Thoracic aorta (tissue), 2 donors: ENCODE results near the gene ZNF18. TPM values are rescaled to one million over a fixed set of nuclear protein-coding genes. Genes with fewer than 3 reads are reported as not detected.
"Not testable (repeated sequence)": the region's sequence is repeated elsewhere in the genome, so short reads cannot be mapped to it uniquely, and the experiment has no call there.

Experiments
- ATAC-seq: fragments of 150-250 bp; one replicate; pipeline ENCODE4 v1.8.0; 2017; ENCODE audit warnings: low read depth; ENCODE audit not compliant: insufficient number of reproducible peaks, low FRiP score
- DNase-seq: peaks from one replicate; pipeline ENCODE4 v3.0.0-alpha.2; 2020; ENCODE audit warnings: low spot score
- H3K27ac ChIP-seq, 2 donors: fragments of 200-600 bp; sonication (generic); 1 replicate in 1 of 2; 2 replicates in 1 of 2; pipeline ENCODE4 v1.5.1; 2016; ENCODE audit warnings: mild to moderate bottlenecking in 2 of 2, moderate library complexity in 2 of 2
- H3K27me3 ChIP-seq: fragments of 200-600 bp; sonication (generic); replicated peaks from 2 replicates; pipeline ENCODE4 v1.6.0; 2016; ENCODE audit warnings: mild to moderate bottlenecking; ENCODE audit not compliant: insufficient read depth
- H3K36me3 ChIP-seq: fragments of 200-600 bp; sonication (generic); one replicate; pipeline ENCODE4 v1.5.1; 2016
- H3K4me1 ChIP-seq, 2 donors: fragments of 200-600 bp; sonication (generic); 1 replicate in 1 of 2; 2 replicates in 1 of 2; pipeline versions ENCODE4 v1.5.1 to v1.6.0; 2016; ENCODE audit warnings: low read depth in 2 of 2, mild to moderate bottlenecking in 1 of 2; ENCODE audit not compliant: control insufficient read depth in 1 of 2
- H3K4me3 ChIP-seq: fragments of 200-600 bp; sonication (generic); 2 replicates; pipeline ENCODE4 v1.5.1; 2016; ENCODE audit warnings: mild to moderate bottlenecking
- H3K9me3 ChIP-seq: fragments of 200-600 bp; sonication (generic); 2 replicates; pipeline ENCODE4 v1.5.1; 2016
- total RNA-seq, 2 donors: library from RNA; depleted of rRNA; stranded (reverse); fragments of >200 nt; gene quantifications; one replicate each; pipeline versions ENCODE4 v1.1.0 to v1.2.3, GENCODE V29; 2016
- TF ChIP-seq, protein P1 (sequence below): fragments of 200-600 bp; sonication (generic); IDR thresholded peaks from one replicate; pipeline ENCODE4 v1.5.1; 2019; ENCODE audit warnings: antibody characterized with exemption

The ZNF18 gene
- total RNA-seq, 2 donors from 2014 or later = 4.7 to 15.1 TPM

GRCh38 chr17:11948789-11949188, 48.5 kb downstream of the ZNF18 start:
- ATAC-seq = no peak
- Histone ChIP-seq H3K9me3 (peaks cover under 1% of the 10 kb centered on the region), H3K4me3 (peak overlapping the region; percentile 32), H3K27ac (no peak overlapping the region), H3K27me3 (no peaks in the 10 kb centered on the region), H3K4me1 (peaks cover 0 to 9% of the 10 kb centered on the region in 2 donors), H3K36me3 (no peaks in the 10 kb centered on the region)
- TF ChIP-seq, protein P1, sequence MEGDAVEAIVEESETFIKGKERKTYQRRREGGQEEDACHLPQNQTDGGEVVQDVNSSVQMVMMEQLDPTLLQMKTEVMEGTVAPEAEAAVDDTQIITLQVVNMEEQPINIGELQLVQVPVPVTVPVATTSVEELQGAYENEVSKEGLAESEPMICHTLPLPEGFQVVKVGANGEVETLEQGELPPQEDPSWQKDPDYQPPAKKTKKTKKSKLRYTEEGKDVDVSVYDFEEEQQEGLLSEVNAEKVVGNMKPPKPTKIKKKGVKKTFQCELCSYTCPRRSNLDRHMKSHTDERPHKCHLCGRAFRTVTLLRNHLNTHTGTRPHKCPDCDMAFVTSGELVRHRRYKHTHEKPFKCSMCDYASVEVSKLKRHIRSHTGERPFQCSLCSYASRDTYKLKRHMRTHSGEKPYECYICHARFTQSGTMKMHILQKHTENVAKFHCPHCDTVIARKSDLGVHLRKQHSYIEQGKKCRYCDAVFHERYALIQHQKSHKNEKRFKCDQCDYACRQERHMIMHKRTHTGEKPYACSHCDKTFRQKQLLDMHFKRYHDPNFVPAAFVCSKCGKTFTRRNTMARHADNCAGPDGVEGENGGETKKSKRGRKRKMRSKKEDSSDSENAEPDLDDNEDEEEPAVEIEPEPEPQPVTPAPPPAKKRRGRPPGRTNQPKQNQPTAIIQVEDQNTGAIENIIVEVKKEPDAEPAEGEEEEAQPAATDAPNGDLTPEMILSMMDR = no peak
- DNase-seq = no peak

DNA sequence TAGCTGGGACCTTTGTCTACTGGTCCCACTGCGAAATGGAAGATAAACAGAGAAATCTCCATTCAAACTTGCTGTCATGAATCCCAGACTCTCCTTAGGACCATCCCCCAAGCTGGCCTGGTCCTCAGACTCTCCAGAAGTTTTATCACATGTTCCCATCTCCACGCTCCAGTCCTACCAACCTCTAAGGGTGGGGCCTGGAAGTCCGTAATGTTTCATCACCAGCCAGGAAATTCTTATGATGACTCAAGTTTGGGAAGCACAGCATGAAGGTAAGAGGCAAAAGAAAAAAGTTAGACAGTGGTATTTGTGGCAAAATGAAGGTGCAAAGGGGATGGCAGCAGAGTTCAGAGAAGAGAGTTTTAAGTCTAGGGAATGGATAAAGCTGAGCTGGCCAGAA, 52.7 kb downstream of the ZNF18 start:
- Histone ChIP-seq H3K4me3 (no peak overlapping the region), H3K36me3 (no peaks in the 10 kb centered on the region), H3K27me3 (no peaks in the 10 kb centered on the region), H3K4me1 (peaks cover 0 to 9% of the 10 kb centered on the region in 2 donors), H3K9me3 (no peaks in the 10 kb centered on the region), H3K27ac (no peak overlapping the region)
- TF ChIP-seq, protein P1 = no peak
- DNase-seq (no peak), ATAC-seq (no peak)

GRCh38 chr17:11943759-11944347, 53.4 kb downstream of the ZNF18 start:
- TF ChIP-seq, protein P1 = no peak
- Histone ChIP-seq H3K4me3 (no peak overlapping the region), H3K4me1 (peaks cover 0 to 6% of the 10 kb centered on the region in 2 donors), H3K27me3 (no peaks in the 10 kb centered on the region), H3K36me3 (no peaks in the 10 kb centered on the region), H3K9me3 (no peaks in the 10 kb centered on the region), H3K27ac (no peak overlapping the region)
- DNase-seq = no peak
- no peak for ATAC-seq

DNA sequence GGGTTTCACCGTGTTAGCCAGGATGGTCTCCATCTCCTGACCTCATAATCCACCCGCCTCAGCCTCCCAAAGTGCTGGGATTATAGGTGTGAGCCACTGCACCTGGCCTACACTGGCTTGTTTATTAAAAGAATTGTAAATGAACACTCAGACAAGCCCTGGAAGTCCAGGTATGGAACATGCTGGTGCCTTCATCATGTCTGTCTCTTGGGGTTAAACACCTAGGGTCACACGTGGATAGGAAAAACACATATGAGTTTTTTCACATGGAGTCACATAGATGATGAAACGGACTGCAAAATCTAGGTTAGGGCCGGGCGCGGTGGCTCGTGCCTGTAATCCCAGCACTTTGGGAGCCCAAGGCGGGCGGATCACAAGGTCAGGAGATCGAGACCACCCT, 54.2 kb downstream of the ZNF18 start:
- not testable (repeated sequence) for H3K4me1 ChIP-seq, H3K4me3 ChIP-seq, H3K27ac ChIP-seq, ATAC-seq, H3K27me3 ChIP-seq, H3K36me3 ChIP-seq, H3K9me3 ChIP-seq, DNase-seq

GRCh38 chr17:11940904-11941303, 56.4 kb downstream of the ZNF18 start:
- no peaks in the 10 kb centered on the region for H3K9me3 ChIP-seq
- TF ChIP-seq, protein P1 = no peak
- ATAC-seq = no peak

More at GRCh38 chr17:11940904-11941303, 56.4 kb downstream of the ZNF18 start:
- no peaks in the 10 kb centered on the region for H3K4me1 ChIP-seq
- no peaks in the 10 kb centered on the region for H3K27me3 ChIP-seq
- no peak for DNase-seq
- H3K4me3 ChIP-seq = no peak overlapping the region
- H3K27ac ChIP-seq = no peak overlapping the region
- no peaks in the 10 kb centered on the region for H3K36me3 ChIP-seq
